GM21360 (cell line): Measurements from ENCODE around the gene KDM4C.
"Not testable (repeated sequence)": the region's sequence is repeated elsewhere in the genome, so short reads cannot be mapped to it uniquely, and the experiment has no call there.

ENCODE experiments used
- ATAC-seq: cut with Tn5 transposase; IDR thresholded peaks from one replicate; pipeline ENCODE4 v1.9.1; 2021; ENCODE audit warnings: mild to moderate bottlenecking, moderate library complexity; ENCODE audit not compliant: unreplicated experiment

Gene KDM4C

GRCh38 chr9:7154003-7154619 lies 396.3 kb downstream of the KDM4C start:
- ATAC-seq = no peak

- ATAC-seq = no peak
These were observed 396.9 kb downstream of the KDM4C start for GRCh38 chr9:7154650-7155049.

- no peak for ATAC-seq
These were observed 403.7 kb downstream of the KDM4C start for GRCh38 chr9:7161469-7161868.

GRCh38 chr9:7163932-7164331 lies 406.2 kb downstream of the KDM4C start:
- no peak for ATAC-seq

GRCh38 chr9:7164440-7165330 lies 406.9 kb downstream of the KDM4C start:
- no peak for ATAC-seq

GRCh38 chr9:7165331-7165975 lies 407.7 kb downstream of the KDM4C start:
- no peak for ATAC-seq

- no peak for ATAC-seq
These were observed 408.3 kb downstream of the KDM4C start for GRCh38 chr9:7166074-7166473.

GRCh38 chr9:7169717-7170389 lies 412.1 kb downstream of the KDM4C start:
- ATAC-seq = no peak

GRCh38 chr9:7171396-7172153 lies 413.8 kb downstream of the KDM4C start:
- no peak for ATAC-seq

- ATAC-seq = no peak
These were observed 414.7 kb downstream of the KDM4C start for GRCh38 chr9:7172154-7173115.

- ATAC-seq = no peak
These were observed 415.4 kb downstream of the KDM4C start for GRCh38 chr9:7173139-7173538.

- ATAC-seq = no peak
These were observed 416.5 kb downstream of the KDM4C start for GRCh38 chr9:7174301-7174700.

GRCh38 chr9:7174884-7175283 lies 417.1 kb downstream of the KDM4C start:
- no peak for ATAC-seq

GRCh38 chr9:7176561-7176960 lies 418.8 kb downstream of the KDM4C start:
- no peak for ATAC-seq

GRCh38 chr9:7177383-7177782 lies 419.6 kb downstream of the KDM4C start:
- ATAC-seq = no peak

GRCh38 chr9:7178729-7179128 lies 421.0 kb downstream of the KDM4C start:
- no peak for ATAC-seq

- ATAC-seq = no peak
These were observed 422.5 kb downstream of the KDM4C start for GRCh38 chr9:7180247-7180646.

- ATAC-seq = not testable (repeated sequence)
These were observed 425.4 kb downstream of the KDM4C start for GRCh38 chr9:7183139-7183538.

GRCh38 chr9:7185612-7186011 lies 427.8 kb downstream of the KDM4C start:
- ATAC-seq = no peak
